Measurements from ENCODE around the gene RECQL5. TPM values are rescaled to one million over a fixed set of nuclear protein-coding genes. Genes with fewer than 3 reads are reported as not detected.

Gene RECQL5
- total and polyA plus RNA-seq, 2 of the 8 experiments (the other 6 are each of a cell fraction or from before 2014, with no cell fraction given): 15.1 to 41.1 TPM

DNA sequence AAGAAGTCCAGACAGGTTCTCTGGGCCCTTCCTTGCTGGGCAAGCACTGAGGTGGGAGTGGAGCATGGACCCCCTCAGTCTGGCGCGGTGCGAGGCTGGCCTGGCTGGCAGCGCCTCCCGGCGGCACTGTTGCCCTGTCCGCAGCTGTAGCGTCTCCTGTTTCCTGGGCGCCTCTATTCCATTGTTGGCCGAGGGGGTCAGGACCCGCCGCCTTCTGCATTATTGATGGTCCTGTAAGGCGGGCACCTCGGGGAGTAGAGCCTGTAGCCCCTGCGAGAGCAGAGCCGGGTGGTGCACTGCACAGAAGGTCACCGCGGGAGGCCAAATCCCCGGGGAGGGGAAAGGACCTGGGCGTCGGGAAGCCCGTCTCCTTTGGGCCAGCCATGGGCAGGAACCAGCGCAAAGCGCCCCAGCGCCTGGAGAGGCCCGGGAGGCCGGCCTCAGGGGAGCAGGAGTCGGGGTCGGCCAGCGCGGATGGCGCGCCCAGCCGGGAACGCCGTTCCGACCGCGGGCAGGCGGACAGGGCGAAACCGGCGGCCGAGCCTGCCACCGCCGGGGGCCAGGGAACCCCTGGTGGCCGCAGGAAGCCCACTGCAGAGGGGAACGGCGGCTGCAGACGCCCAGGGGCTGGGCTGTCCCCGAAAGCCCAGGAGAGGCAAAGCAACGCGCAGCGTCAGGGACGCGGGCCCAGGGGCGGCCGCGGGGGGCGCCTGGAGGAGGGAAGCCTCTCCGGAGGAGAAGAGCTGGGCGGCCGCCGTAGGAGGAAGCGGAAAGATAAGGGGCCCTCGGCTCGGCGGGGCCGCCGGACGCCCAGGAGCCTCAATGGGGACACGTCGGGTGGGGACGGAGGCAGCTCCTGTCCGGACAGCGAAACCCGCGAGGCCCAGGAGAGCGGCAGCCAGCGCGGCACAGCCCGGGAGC, 79.0 kb downstream of the RECQL5 start, which contains the start of gene MYO15B (continued):
- no peak for TF ChIP-seq POLR2AphosphoS5 (IDR thresholded peaks at IDR 0.05; ENCODE audit: low read depth, low read length)
- no peak for TF ChIP-seq EGR1 (IDR thresholded peaks at IDR 0.05; ENCODE audit: borderline replicate concordance, low read depth, low read length)
- no peak for TF ChIP-seq NANOG (IDR thresholded peaks at IDR 0.05; ENCODE audit: insufficient read depth, low read depth, low read length, poor library complexity, severe bottlenecking)
- no peak for TF ChIP-seq TEAD4 (IDR thresholded peaks at IDR 0.05; ENCODE audit: low read depth, low read length)
- TF ChIP-seq, protein P1, sequence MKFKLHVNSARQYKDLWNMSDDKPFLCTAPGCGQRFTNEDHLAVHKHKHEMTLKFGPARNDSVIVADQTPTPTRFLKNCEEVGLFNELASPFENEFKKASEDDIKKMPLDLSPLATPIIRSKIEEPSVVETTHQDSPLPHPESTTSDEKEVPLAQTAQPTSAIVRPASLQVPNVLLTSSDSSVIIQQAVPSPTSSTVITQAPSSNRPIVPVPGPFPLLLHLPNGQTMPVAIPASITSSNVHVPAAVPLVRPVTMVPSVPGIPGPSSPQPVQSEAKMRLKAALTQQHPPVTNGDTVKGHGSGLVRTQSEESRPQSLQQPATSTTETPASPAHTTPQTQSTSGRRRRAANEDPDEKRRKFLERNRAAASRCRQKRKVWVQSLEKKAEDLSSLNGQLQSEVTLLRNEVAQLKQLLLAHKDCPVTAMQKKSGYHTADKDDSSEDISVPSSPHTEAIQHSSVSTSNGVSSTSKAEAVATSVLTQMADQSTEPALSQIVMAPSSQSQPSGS (IDR thresholded peaks at IDR 0.05; ENCODE audit: low read length): no peak
- no peak for TF ChIP-seq POU5F1 (IDR thresholded peaks at IDR 0.05; ENCODE audit: low read depth, low read length)
- no peak for TF ChIP-seq RXRA (IDR thresholded peaks at IDR 0.05; ENCODE audit: insufficient read depth, low read depth, low read length)
- no peak for TF ChIP-seq GTF2F1 (IDR thresholded peaks at IDR 0.05; ENCODE audit: borderline replicate concordance, low read depth, low read length)
- TF ChIP-seq RFX5 (IDR thresholded peaks at IDR 0.05; ENCODE audit: borderline replicate concordance, low read depth, low read length): no peak
- no peak for TF ChIP-seq SIX5 (IDR thresholded peaks at IDR 0.05; ENCODE audit: low read depth, low read length)
- peak; percentile 90 for TF ChIP-seq ASH2L (IDR thresholded peaks at IDR 0.05; ENCODE audit: low read length)
- TF ChIP-seq SP1 (IDR thresholded peaks at IDR 0.05; ENCODE audit: low read depth, low read length): no peak
- TF ChIP-seq SUZ12 (IDR thresholded peaks at IDR 0.05; ENCODE audit: low read length): peak; percentile 29; the same call in 1 of the 2 replicates
- no peak for TF ChIP-seq SP2 (IDR thresholded peaks at IDR 0.05; ENCODE audit: low read length)
- TF ChIP-seq KDM5A (IDR thresholded peaks at IDR 0.05; ENCODE audit: low read length): no peak
- no peak for TF ChIP-seq HDAC2 (IDR thresholded peaks at IDR 0.05; ENCODE audit: borderline replicate concordance in 1 of 2, low read depth in 2 of 2, low read length in 2 of 2)
- TF ChIP-seq, protein P2, sequence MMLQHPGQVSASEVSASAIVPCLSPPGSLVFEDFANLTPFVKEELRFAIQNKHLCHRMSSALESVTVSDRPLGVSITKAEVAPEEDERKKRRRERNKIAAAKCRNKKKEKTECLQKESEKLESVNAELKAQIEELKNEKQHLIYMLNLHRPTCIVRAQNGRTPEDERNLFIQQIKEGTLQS (IDR thresholded peaks at IDR 0.05; ENCODE audit: insufficient read depth, low read depth, low read length): no peak
- no peak for TF ChIP-seq BCL11A (IDR thresholded peaks at IDR 0.05; ENCODE audit: low read depth in 2 of 2, low read length in 2 of 2)
- 0 out of 2 replicates have a peak, but pooled peaks have one; percentile 30 for TF ChIP-seq CREB1 (IDR thresholded peaks at IDR 0.05)
- no peak for TF ChIP-seq YY1 (IDR thresholded peaks at IDR 0.05; ENCODE audit: low read depth, low read length)
- TF ChIP-seq KDM4A (IDR thresholded peaks at IDR 0.05; ENCODE audit: low read depth, low read length, severe bottlenecking): peak; percentile 82
- TF ChIP-seq POLR2A (IDR thresholded peaks at IDR 0.05; ENCODE audit: control extremely low read depth in 1 of 2, low read depth in 2 of 2, low read length in 2 of 2): no peak
- TF ChIP-seq CBX8 (IDR thresholded peaks at IDR 0.05; ENCODE audit: borderline replicate concordance, low read depth, low read length): no peak

Data from H1 (cell line).